HepG2 (cell line): Measurements from ENCODE around the gene RHBG. TPM values are rescaled to one million over a fixed set of nuclear protein-coding genes. Genes with fewer than 3 reads are reported as not detected.

Experiments used
- AFF4 ChIP-seq: sonication (generic); formaldehyde crosslinking; IDR thresholded peaks from 2 replicates; pipeline ENCODE4 v1.4.0; 2020; ENCODE audit warnings: missing genetic modification reagents
- JUNB ChIP-seq: sonication (generic); formaldehyde crosslinking; IDR thresholded peaks from 2 replicates; pipeline ENCODE4 v1.8.0; 2022; ENCODE audit warnings: missing genetic modification reagents, mild to moderate bottlenecking, borderline replicate concordance
- JUND ChIP-seq: sonication (generic); formaldehyde crosslinking; IDR thresholded peaks from 2 replicates; pipeline ENCODE4 v1.8.0; 2022; ENCODE audit warnings: mild to moderate bottlenecking, missing genetic modification reagents
- KLF13 ChIP-seq: sonication (generic); formaldehyde crosslinking; IDR thresholded peaks from 2 replicates; pipeline ENCODE4 v1.4.0; 2020; ENCODE audit warnings: mild to moderate bottlenecking, missing genetic modification reagents
- MATR3 ChIP-seq: sonication (generic); formaldehyde crosslinking; IDR thresholded peaks from 2 replicates; pipeline ENCODE4 v1.4.0; 2020; ENCODE audit warnings: missing genetic modification reagents
- MTF1 ChIP-seq: sonication (generic); formaldehyde crosslinking; IDR thresholded peaks from 2 replicates; pipeline ENCODE4 v1.5.0; 2020; ENCODE audit warnings: missing genetic modification reagents
- NR0B2 ChIP-seq: sonication (generic); formaldehyde crosslinking; IDR thresholded peaks from 2 replicates; pipeline ENCODE4 v1.4.0; 2020; ENCODE audit warnings: mild to moderate bottlenecking, missing genetic modification reagents
- PHF8 ChIP-seq: sonication (generic); formaldehyde crosslinking; IDR thresholded peaks from 2 replicates; pipeline ENCODE4 v1.5.0; 2020; ENCODE audit warnings: missing genetic modification reagents
- THAP11 ChIP-seq: IDR thresholded peaks from 2 replicates; pipeline ENCODE4 v1.6.1; 2016; ENCODE audit warnings: missing biosample characterization, missing genetic modification reagents
- ZBTB14 ChIP-seq: sonication (generic); formaldehyde crosslinking; IDR thresholded peaks from 2 replicates; pipeline ENCODE4 v1.4.0; 2020; ENCODE audit warnings: missing genetic modification reagents
- ZBTB26 ChIP-seq: IDR thresholded peaks from 2 replicates; pipeline ENCODE4 v1.6.1; 2016; ENCODE audit warnings: missing compliant biosample characterization, missing genetic modification reagents, borderline replicate concordance
- ZNF274 ChIP-seq: sonication (generic); formaldehyde crosslinking; IDR thresholded peaks from 2 replicates; pipeline ENCODE4 v1.5.1; 2020; ENCODE audit warnings: mild to moderate bottlenecking, missing genetic modification reagents
- ZNF572 ChIP-seq: sonication (generic); formaldehyde crosslinking; IDR thresholded peaks from 2 replicates; pipeline ENCODE4 v1.5.1; 2020; ENCODE audit warnings: mild to moderate bottlenecking, missing genetic modification reagents
- ZNF609 ChIP-seq: sonication (generic); formaldehyde crosslinking; IDR thresholded peaks from 2 replicates; pipeline ENCODE4 v1.4.0; 2020; ENCODE audit warnings: mild to moderate bottlenecking, missing genetic modification reagents, borderline replicate concordance
- ZNF639 ChIP-seq: conservative IDR thresholded peaks from 2 replicates; pipeline ENCODE4 v1.6.1; 2018; ENCODE audit warnings: missing genetic modification reagents
- polyA plus RNA-seq, 8 experiments: library from polyadenylated mRNA; depleted of rRNA in 3 of 8; stranded (reverse) in 7 of 8; unstranded in 1 of 8; fragments of >200 nt; fragmentation: Illumina TruSeq in 4 of 8; extraction: Trizol in 4 of 8; gene quantifications; 2 replicates each; pipeline versions ENCODE4 v1.2.1 to v1.2.3, GENCODE V29; 2011 to 2016; ENCODE audit warnings: low read depth in 4 of 8, missing spikeins in 1 of 8, mixed read lengths in 1 of 8; ENCODE audit not compliant: insufficient read depth in 1 of 8
- total RNA-seq, 5 experiments: library from RNA; depleted of rRNA; stranded (reverse); fragments of >200 nt; fragmentation: Illumina TruSeq; extraction: Trizol; gene quantifications; 2 replicates each; pipeline ENCODE4 v1.2.3, GENCODE V29; 2016; ENCODE audit warnings: low read depth in 1 of 5

The RHBG gene
- total and polyA plus RNA-seq, 2 of the 13 experiments (the other 11 are each of a cell fraction or from before 2014, with no cell fraction given), result 61.8 to 73.5 TPM

GRCh38 chr1:156371553-156372264 is 2.7 kb downstream of the RHBG start (continued):
- TF ChIP-seq PHF8 (CRISPR knock-in tag), result peak; percentile 52
- no peak for TF ChIP-seq MATR3 (CRISPR knock-in tag)
- peak; percentile 43; the same call in 1 of the 2 replicates for TF ChIP-seq ZNF274 (CRISPR knock-in tag)
- peak; percentile 95 for TF ChIP-seq ZNF609 (CRISPR knock-in tag)
- no peak; the same call in 1 of the 2 replicates for TF ChIP-seq JUNB (CRISPR knock-in tag)
- no peak for TF ChIP-seq KLF13
- TF ChIP-seq MTF1 (CRISPR knock-in tag), result no peak
- peak; percentile 78; the same call in 1 of the 2 replicates for TF ChIP-seq ZNF639
- peak; percentile 87; the same call in 1 of the 2 replicates for TF ChIP-seq ZBTB26 (CRISPR knock-in tag)
- TF ChIP-seq ZNF572, result no peak
- peak; percentile 79 for TF ChIP-seq THAP11
- TF ChIP-seq ZBTB14 (CRISPR knock-in tag), result no peak
- TF ChIP-seq AFF4, result peak; percentile 38; the same call in 1 of the 2 replicates
- no peak for TF ChIP-seq NR0B2 (CRISPR knock-in tag)
- peak; percentile 70 for TF ChIP-seq JUND
